ENCODE measurements around the gene TMOD2.

The TMOD2 gene

DNA sequence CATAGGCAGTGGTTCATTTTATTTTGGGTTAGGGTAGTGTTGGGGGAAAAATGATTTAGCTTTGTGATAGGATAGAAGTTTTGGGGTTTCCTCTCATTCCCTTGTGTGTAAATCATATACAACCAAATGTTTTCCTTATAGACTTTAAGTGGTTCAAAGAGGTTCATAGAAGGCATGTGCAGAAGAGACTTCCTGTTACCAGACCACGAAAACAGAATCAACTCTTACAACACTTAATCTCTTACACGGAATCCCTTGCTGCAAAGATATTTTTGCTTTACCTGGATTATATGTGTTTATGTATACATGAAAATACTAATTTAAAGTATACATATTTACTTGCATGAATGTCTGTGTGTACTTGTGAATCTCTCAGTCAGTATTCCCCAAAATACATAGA, 2.9 kb downstream of the TMOD2 start:
- H3K27ac ChIP-seq (ENCODE audit: low read depth, low read length), result no peak overlapping the region
- peaks cover 20% of the 10 kb centered on the region for H3K27me3 ChIP-seq (ENCODE audit: insufficient read depth, low read length)
- no peak overlapping the region for H3K4me3 ChIP-seq (ENCODE audit: low read depth, low read length)

DNA sequence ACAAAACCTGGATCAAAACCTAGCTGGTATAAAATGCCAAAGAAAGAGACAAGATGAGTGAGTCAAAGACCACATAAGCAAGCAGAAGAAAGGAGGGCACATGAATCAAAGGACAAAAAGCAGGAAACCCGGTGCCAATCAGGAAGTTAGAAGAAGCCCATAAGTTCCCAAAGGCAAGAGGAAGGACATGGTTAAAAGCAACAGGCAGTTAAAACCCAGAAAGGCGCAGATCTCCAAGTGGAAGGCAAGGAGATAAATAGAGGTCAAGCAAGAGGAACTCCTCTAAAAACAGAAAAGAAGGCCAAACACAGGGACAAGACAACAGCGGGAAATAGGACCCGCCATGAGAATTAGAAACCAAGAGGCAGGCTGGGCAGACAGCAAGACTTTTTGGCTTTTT, 4.4 kb downstream of the TMOD2 start:
- peaks cover 22% of the 10 kb centered on the region for H3K4me1 ChIP-seq (ENCODE audit: control insufficient read depth, insufficient read depth, low read length, unreplicated experiment)

More for the DNA sequence above, 2.9 kb downstream of the TMOD2 start:
- H3K36me3 ChIP-seq (ENCODE audit: insufficient read depth, low read length), result no peaks in the 10 kb centered on the region
- H2AFZ ChIP-seq (ENCODE audit: low read length, unreplicated experiment), result no peak overlapping the region
- H3K79me2 ChIP-seq (ENCODE audit: control insufficient read depth, insufficient read depth, low read length, unreplicated experiment), result no peaks in the 10 kb centered on the region
- peaks cover 14% of the 10 kb centered on the region for H3K4me1 ChIP-seq (ENCODE audit: control insufficient read depth, insufficient read depth, low read length, unreplicated experiment)

DNA sequence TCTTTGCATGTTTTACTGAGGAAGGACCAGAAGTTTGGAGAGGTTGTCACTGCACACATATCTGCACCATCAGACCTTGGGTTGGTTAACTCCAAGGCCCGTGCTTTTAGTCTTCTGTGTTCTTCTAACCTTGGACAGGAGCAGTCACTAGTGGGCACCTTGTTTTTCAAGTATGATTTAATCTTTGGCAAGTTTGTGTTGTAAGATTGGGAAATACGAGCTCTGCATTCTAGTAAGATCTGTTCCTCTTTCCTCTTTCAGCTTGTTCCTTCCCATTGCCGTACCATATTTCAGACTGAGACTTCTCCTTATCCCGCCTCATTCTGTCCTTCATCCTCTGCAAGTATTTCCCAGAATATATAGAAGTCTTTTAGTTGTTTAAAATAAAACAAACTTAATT, 5.1 kb downstream of the TMOD2 start:
- H3K79me2 ChIP-seq (ENCODE audit: control insufficient read depth, insufficient read depth, low read length, unreplicated experiment), result no peaks in the 10 kb centered on the region
- peaks cover 22% of the 10 kb centered on the region for H3K4me1 ChIP-seq (ENCODE audit: control insufficient read depth, insufficient read depth, low read length, unreplicated experiment)
- no peaks in the 10 kb centered on the region for H3K36me3 ChIP-seq (ENCODE audit: insufficient read depth, low read length)
- H3K4me3 ChIP-seq (ENCODE audit: low read depth, low read length), result no peak overlapping the region
- no peaks in the 10 kb centered on the region for H3K27me3 ChIP-seq (ENCODE audit: insufficient read depth, low read length)
- H2AFZ ChIP-seq (ENCODE audit: low read length, unreplicated experiment), result no peak overlapping the region
- H3K27ac ChIP-seq (ENCODE audit: low read depth, low read length), result no peak overlapping the region

More for the DNA sequence above, 4.4 kb downstream of the TMOD2 start:
- H3K27me3 ChIP-seq (ENCODE audit: insufficient read depth, low read length), result peaks cover 5% of the 10 kb centered on the region
- H2AFZ ChIP-seq (ENCODE audit: low read length, unreplicated experiment), result no peak overlapping the region
- H3K36me3 ChIP-seq (ENCODE audit: insufficient read depth, low read length), result no peaks in the 10 kb centered on the region
- no peak overlapping the region for H3K27ac ChIP-seq (ENCODE audit: low read depth, low read length)
- no peaks in the 10 kb centered on the region for H3K79me2 ChIP-seq (ENCODE audit: control insufficient read depth, insufficient read depth, low read length, unreplicated experiment)
- no peak overlapping the region for H3K4me3 ChIP-seq (ENCODE audit: low read depth, low read length)

DNA sequence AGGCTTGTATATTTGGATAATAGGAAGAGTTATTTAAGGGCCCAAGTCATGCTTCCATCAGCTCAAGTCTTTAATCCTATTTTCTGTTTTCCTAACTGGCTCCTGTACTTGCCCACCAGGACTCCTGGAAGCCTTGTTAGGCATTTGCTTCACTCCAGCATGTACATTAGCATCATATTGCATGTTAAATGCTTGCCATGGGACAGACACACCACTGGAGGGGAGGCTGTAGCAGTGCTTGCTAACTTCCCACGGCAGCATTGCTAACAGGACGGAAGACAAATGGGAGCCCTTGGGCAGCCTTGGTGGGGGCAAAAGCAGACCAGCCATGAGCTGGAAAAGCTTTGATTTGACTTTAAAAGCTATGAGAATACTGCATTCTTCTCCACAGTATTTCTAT, 6.1 kb downstream of the TMOD2 start:
- H3K79me2 ChIP-seq (ENCODE audit: control insufficient read depth, insufficient read depth, low read length, unreplicated experiment), result no peaks in the 10 kb centered on the region
- H2AFZ ChIP-seq (ENCODE audit: low read length, unreplicated experiment), result no peak overlapping the region
- no peak overlapping the region for H3K27ac ChIP-seq (ENCODE audit: low read depth, low read length)
- H3K4me1 ChIP-seq (ENCODE audit: control insufficient read depth, insufficient read depth, low read length, unreplicated experiment), result peaks cover 22% of the 10 kb centered on the region
- H3K4me3 ChIP-seq (ENCODE audit: low read depth, low read length), result no peak overlapping the region
- H3K27me3 ChIP-seq (ENCODE audit: insufficient read depth, low read length), result no peaks in the 10 kb centered on the region
- H3K36me3 ChIP-seq (ENCODE audit: insufficient read depth, low read length), result no peaks in the 10 kb centered on the region

DNA sequence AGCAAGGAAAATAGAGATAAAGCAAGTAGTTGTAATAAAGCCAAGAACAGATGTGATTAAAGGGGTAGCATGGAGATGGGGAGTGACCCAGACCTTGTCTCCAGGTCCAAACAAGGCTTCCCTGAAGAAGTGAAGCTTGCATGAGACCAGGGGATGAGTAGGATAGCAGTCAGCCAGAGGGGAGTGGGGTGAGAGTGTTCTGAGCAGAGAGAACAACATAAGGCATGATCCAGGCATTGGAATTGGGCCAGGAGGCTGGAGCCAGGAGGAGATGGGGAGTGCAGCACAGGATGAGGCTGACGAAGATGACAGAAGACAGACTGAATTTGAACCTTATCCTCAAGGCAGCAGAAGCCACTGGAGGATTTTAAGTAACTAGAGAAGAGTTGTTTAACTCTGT, 7.2 kb downstream of the TMOD2 start:
- H3K27me3 ChIP-seq (ENCODE audit: insufficient read depth, low read length), result no peaks in the 10 kb centered on the region
- H3K27ac ChIP-seq (ENCODE audit: low read depth, low read length), result peak overlapping the region; percentile 54
- H3K79me2 ChIP-seq (ENCODE audit: control insufficient read depth, insufficient read depth, low read length, unreplicated experiment), result no peaks in the 10 kb centered on the region
- H3K4me1 ChIP-seq (ENCODE audit: control insufficient read depth, insufficient read depth, low read length, unreplicated experiment), result peaks cover 22% of the 10 kb centered on the region
- no peak overlapping the region for H2AFZ ChIP-seq (ENCODE audit: low read length, unreplicated experiment)
- H3K4me3 ChIP-seq (ENCODE audit: low read depth, low read length), result no peak overlapping the region
- H3K36me3 ChIP-seq (ENCODE audit: insufficient read depth, low read length), result no peaks in the 10 kb centered on the region

DNA sequence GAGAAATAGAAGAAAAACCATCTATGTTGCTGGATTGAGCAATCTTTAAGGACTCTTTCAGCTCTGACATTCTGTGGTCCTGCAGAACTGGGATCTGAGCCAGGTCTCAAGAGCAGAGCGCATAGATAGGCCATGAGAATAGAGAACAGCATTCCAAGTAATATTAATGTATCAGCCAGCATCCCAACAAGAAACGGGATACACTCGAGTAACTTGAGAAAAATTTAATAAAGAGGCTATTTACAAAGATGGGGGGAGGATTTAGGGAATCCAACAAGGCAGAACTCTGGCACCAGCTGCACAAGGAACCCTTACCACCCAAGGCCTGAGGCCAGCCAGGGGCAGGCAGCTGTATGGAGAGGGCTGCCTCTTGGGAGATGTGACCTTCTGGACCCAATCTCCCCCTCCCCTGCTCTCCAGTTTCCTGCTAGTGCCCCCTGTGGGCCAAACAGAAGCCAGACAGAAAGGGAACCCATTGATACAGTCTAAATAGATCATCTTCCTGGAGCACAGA, 8.2 kb downstream of the TMOD2 start:
- Histone ChIP-seq H3K4me1 (ENCODE audit: control insufficient read depth, insufficient read depth, low read length, unreplicated experiment) (peaks cover 22% of the 10 kb centered on the region), H3K36me3 (ENCODE audit: insufficient read depth, low read length) (no peaks in the 10 kb centered on the region), H2AFZ (ENCODE audit: low read length, unreplicated experiment) (no peak overlapping the region), H3K4me3 (ENCODE audit: low read depth, low read length) (no peak overlapping the region), H3K27ac (ENCODE audit: low read depth, low read length) (peak overlapping the region; percentile 54), H3K79me2 (ENCODE audit: control insufficient read depth, insufficient read depth, low read length, unreplicated experiment) (no peaks in the 10 kb centered on the region), H3K27me3 (ENCODE audit: insufficient read depth, low read length) (no peaks in the 10 kb centered on the region)

DNA sequence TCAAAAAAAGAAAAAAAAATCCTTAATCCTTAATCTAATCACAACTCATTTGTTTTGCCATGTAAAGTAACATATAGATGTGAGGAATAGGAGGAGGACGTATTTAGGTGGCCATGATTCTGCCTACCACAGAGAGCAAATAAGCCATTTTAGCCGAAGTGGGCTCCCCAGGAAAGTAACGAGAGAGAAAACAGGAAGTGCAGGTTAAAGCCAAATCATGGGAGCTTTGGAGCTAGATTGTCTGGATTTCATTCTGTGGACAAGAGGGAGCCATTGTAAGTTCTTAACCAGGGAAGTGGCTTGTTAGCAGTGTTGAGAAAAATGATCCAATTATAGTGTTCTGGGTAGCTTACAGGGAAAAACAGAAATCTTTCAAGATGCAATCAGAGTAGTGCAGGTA, 9.4 kb downstream of the TMOD2 start:
- H3K27ac ChIP-seq (ENCODE audit: low read depth, low read length), result no peak overlapping the region
- no peak overlapping the region for H2AFZ ChIP-seq (ENCODE audit: low read length, unreplicated experiment)
- H3K36me3 ChIP-seq (ENCODE audit: insufficient read depth, low read length), result no peaks in the 10 kb centered on the region
- no peak overlapping the region for H3K4me3 ChIP-seq (ENCODE audit: low read depth, low read length)
- no peaks in the 10 kb centered on the region for H3K27me3 ChIP-seq (ENCODE audit: insufficient read depth, low read length)
- peaks cover 22% of the 10 kb centered on the region for H3K4me1 ChIP-seq (ENCODE audit: control insufficient read depth, insufficient read depth, low read length, unreplicated experiment)
- H3K79me2 ChIP-seq (ENCODE audit: control insufficient read depth, insufficient read depth, low read length, unreplicated experiment), result no peaks in the 10 kb centered on the region

DNA sequence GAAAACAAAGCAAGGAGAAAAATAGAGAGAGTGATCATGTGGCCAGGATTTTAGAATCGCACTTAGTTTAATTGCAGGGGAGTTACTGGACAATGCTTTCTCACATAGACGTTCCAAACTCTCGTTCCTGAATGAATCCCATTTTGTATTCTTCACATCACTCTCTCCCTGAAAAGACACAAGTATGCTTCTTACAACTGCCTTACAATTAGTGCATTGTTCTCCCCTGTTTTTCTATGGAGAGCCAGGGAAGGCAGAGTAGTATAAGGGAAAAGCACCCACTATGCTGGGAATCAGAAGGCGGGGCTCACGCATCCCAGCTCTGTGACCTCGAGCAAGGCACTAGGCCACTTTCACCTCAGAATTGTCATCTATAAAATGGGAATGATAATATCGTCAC, 14.4 kb downstream of the TMOD2 start:
- H3K4me3 ChIP-seq (ENCODE audit: low read depth, low read length), result no peak overlapping the region
- no peaks in the 10 kb centered on the region for H3K4me1 ChIP-seq (ENCODE audit: control insufficient read depth, insufficient read depth, low read length, unreplicated experiment)
- no peak overlapping the region for H3K27ac ChIP-seq (ENCODE audit: low read depth, low read length)
- no peaks in the 10 kb centered on the region for H3K36me3 ChIP-seq (ENCODE audit: insufficient read depth, low read length)
- no peaks in the 10 kb centered on the region for H3K27me3 ChIP-seq (ENCODE audit: insufficient read depth, low read length)
- no peaks in the 10 kb centered on the region for H3K79me2 ChIP-seq (ENCODE audit: control insufficient read depth, insufficient read depth, low read length, unreplicated experiment)
- no peak overlapping the region for H2AFZ ChIP-seq (ENCODE audit: low read length, unreplicated experiment)

DNA sequence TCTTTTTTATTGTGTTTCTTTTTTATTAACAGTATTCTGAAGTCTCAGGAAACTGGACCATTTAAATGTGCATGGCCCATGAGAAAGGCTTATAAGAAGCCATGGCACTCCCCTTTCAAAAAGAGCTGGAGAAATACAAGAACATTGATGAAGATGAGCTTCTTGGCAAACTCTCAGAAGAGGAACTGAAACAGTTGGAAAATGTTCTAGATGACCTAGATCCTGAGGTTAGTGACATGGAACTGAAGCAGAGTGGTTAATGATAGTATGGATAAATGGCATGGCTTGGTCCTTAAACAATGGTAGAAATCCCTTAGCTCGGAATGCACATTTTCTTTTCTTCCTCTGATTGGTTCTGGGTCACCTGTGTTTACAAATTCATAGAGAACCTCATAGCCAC, 14.9 kb downstream of the TMOD2 start:
- Histone ChIP-seq H3K79me2 (ENCODE audit: control insufficient read depth, insufficient read depth, low read length, unreplicated experiment) (no peaks in the 10 kb centered on the region), H3K4me1 (ENCODE audit: control insufficient read depth, insufficient read depth, low read length, unreplicated experiment) (no peaks in the 10 kb centered on the region), H3K36me3 (ENCODE audit: insufficient read depth, low read length) (no peaks in the 10 kb centered on the region), H3K27ac (ENCODE audit: low read depth, low read length) (no peak overlapping the region), H3K27me3 (ENCODE audit: insufficient read depth, low read length) (no peaks in the 10 kb centered on the region), H2AFZ (ENCODE audit: low read length, unreplicated experiment) (no peak overlapping the region), H3K4me3 (ENCODE audit: low read depth, low read length) (no peak overlapping the region)

DNA sequence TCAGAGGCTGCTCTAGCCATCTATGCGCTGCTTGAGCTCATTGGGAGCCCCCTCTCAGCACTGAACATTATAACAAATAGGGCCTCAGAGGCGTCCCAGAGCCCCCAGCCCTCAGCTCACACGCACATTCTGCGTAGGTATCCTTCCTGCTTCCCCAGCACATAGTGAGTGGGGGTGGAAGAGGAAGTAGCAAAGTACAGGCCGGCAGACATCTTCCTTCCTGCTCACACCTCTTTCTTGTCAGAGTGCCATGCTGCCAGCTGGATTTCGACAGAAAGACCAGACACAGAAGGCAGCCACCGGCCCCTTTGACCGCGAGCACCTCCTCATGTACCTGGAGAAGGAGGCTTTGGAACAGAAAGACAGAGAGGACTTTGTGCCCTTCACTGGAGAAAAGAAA, 16.6 kb downstream of the TMOD2 start:
- Histone ChIP-seq H3K27ac (ENCODE audit: low read depth, low read length) (no peak overlapping the region), H3K36me3 (ENCODE audit: insufficient read depth, low read length) (no peaks in the 10 kb centered on the region), H2AFZ (ENCODE audit: low read length, unreplicated experiment) (no peak overlapping the region), H3K27me3 (ENCODE audit: insufficient read depth, low read length) (no peaks in the 10 kb centered on the region), H3K4me3 (ENCODE audit: low read depth, low read length) (no peak overlapping the region), H3K4me1 (ENCODE audit: control insufficient read depth, insufficient read depth, low read length, unreplicated experiment) (no peaks in the 10 kb centered on the region), H3K79me2 (ENCODE audit: control insufficient read depth, insufficient read depth, low read length, unreplicated experiment) (no peaks in the 10 kb centered on the region)

DNA sequence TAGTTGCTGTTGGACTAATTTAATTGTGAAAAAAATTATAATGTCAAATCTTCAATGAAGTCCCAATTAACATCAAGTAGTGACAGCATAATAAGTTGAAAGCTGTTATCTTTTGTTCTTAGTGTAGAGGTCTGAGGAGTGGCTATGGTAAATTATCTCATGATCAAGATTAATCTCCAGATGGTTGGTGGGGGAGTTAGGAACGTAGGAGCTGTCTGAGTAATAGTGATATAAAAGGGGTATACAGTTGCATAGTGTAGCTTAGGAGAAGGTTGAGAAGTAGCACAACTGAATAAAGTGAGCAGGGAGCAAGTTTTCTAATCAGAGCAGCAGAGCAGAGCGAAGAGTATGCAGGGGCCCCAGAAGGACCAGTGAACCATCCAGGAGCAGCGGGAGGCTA, 19.5 kb downstream of the TMOD2 start:
- Histone ChIP-seq H3K79me2 (ENCODE audit: control insufficient read depth, insufficient read depth, low read length, unreplicated experiment) (no peaks in the 10 kb centered on the region), H3K4me1 (ENCODE audit: control insufficient read depth, insufficient read depth, low read length, unreplicated experiment) (no peaks in the 10 kb centered on the region), H3K27me3 (ENCODE audit: insufficient read depth, low read length) (no peaks in the 10 kb centered on the region), H3K27ac (ENCODE audit: low read depth, low read length) (no peak overlapping the region), H3K36me3 (ENCODE audit: insufficient read depth, low read length) (no peaks in the 10 kb centered on the region), H3K4me3 (ENCODE audit: low read depth, low read length) (no peak overlapping the region), H2AFZ (ENCODE audit: low read length, unreplicated experiment) (no peak overlapping the region)
